ENCODE results near the gene GPI. TPM values are rescaled to one million over a fixed set of nuclear protein-coding genes. Genes with fewer than 3 reads are reported as not detected.

GPI gene
- total RNA-seq, 4 donors from 2014 or later: 99.9 to 336 (median 265) TPM

DNA sequence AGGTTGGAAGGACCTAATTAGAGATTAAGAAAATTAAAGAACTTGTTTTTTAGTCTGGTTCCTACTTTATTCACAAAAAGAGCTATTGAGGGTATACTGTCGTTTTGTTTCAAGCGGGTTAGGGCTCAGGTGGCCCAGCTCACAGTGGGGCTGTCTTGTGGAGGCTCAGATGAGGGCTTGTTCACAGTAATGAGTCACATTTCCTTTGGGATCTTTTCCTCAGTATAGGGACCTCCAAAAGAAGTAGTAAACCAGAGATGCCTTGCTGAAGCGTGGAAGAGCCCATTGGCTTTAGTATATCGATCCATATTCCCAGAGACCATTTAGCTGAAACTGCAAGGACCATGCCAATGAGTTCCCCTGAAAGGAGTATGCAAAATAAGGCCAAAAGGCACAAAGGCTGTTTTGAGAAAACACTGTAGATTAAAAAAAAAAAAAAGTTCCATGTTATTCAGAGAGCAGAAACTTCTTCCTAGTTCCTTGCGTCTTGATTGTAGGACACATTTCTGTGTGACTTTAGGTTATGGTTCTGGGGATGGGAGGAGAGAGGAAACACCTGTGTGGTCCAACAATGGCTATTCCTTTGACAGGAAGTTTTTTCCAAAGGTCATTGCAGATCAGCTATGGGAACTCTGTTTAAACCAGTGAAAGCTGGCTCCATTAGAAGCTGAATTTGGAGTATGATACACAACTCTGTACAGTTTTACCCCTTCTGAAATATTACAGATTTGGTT is 32.8 kb upstream of the GPI start:
- H3K27me3 ChIP-seq: no peaks in the 10 kb centered on the region
- TF ChIP-seq, protein P1, sequence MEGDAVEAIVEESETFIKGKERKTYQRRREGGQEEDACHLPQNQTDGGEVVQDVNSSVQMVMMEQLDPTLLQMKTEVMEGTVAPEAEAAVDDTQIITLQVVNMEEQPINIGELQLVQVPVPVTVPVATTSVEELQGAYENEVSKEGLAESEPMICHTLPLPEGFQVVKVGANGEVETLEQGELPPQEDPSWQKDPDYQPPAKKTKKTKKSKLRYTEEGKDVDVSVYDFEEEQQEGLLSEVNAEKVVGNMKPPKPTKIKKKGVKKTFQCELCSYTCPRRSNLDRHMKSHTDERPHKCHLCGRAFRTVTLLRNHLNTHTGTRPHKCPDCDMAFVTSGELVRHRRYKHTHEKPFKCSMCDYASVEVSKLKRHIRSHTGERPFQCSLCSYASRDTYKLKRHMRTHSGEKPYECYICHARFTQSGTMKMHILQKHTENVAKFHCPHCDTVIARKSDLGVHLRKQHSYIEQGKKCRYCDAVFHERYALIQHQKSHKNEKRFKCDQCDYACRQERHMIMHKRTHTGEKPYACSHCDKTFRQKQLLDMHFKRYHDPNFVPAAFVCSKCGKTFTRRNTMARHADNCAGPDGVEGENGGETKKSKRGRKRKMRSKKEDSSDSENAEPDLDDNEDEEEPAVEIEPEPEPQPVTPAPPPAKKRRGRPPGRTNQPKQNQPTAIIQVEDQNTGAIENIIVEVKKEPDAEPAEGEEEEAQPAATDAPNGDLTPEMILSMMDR (IDR thresholded peaks at IDR 0.05): no peak
- no peak for TF ChIP-seq POLR2A (IDR thresholded peaks at IDR 0.05)
- peaks cover 0 to 90% (median 30%) of the 10 kb centered on the region in 3 donors for H3K36me3 ChIP-seq
- no peak overlapping the region for H3K4me3 ChIP-seq
- WGBS, 2 donors: 75 to 89% methylated on average over 5 of the region's 5 CpGs
- peaks cover 0 to 14% (median 0%) of the 10 kb centered on the region in 3 donors for H3K4me1 ChIP-seq
- no peak for DNase-seq
- peak overlapping the region in 2 of 4 donors; percentile 53 to 54 for H3K27ac ChIP-seq
- H3K9me3 ChIP-seq: no peaks in the 10 kb centered on the region
- intact Hi-C loops (cut with DNase I): no loop called here

- no peak for DNase-seq
- 87 to 88% methylated on average over 3 of the region's 3 CpGs for WGBS, 2 donors
These were observed 29.1 kb upstream of the GPI start for GRCh38 chr19:34335914-34336313.

GRCh38 chr19:34336781-34337271 is 28.2 kb upstream of the GPI start:
- 0 to 5% methylated on average over 1 of the region's 1 CpG for whole genome bisulfite sequencing, 2 donors
- intact Hi-C loops (cut with DNase I): no loop called here
- Histone ChIP-seq H3K4me1 (peaks cover 0 to 15% (median 0%) of the 10 kb centered on the region in 3 donors), H3K27ac (peak overlapping the region in 1 of 4 donors; percentile 30), H3K27me3 (no peaks in the 10 kb centered on the region), H3K36me3 (peaks cover 6 to 90% (median 22%) of the 10 kb centered on the region in 3 donors), H3K4me3 (no peak overlapping the region), H3K9me3 (no peaks in the 10 kb centered on the region)
- TF ChIP-seq POLR2A (IDR thresholded peaks at IDR 0.05): no peak
- TF ChIP-seq, protein P1 (IDR thresholded peaks at IDR 0.05): peak; percentile 45 to 67 (median 64)
- DNase-seq: no peak

More at GRCh38 chr19:34335914-34336313, 29.1 kb upstream of the GPI start:
- Histone ChIP-seq H3K27ac (peak overlapping the region in 1 of 4 donors; percentile 30), H3K9me3 (no peaks in the 10 kb centered on the region), H3K36me3 (peaks cover 4 to 90% (median 21%) of the 10 kb centered on the region in 3 donors), H3K4me3 (no peak overlapping the region), H3K4me1 (peaks cover 0 to 15% (median 0%) of the 10 kb centered on the region in 3 donors), H3K27me3 (no peaks in the 10 kb centered on the region)
- no peak for TF ChIP-seq POLR2A (IDR thresholded peaks at IDR 0.05)
- TF ChIP-seq, protein P1 (IDR thresholded peaks at IDR 0.05): no peak
- intact Hi-C loops (cut with DNase I): no loop called here

GRCh38 chr19:34337739-34338138 is 27.3 kb upstream of the GPI start:
- TF ChIP-seq, protein P1 (IDR thresholded peaks at IDR 0.05): no peak
- no peak for TF ChIP-seq POLR2A (IDR thresholded peaks at IDR 0.05)

More at GRCh38 chr19:34337739-34338138, 27.3 kb upstream of the GPI start:
- 92 to 94% methylated on average over 2 of the region's 2 CpGs for WGBS, 2 donors
- Histone ChIP-seq H3K4me1 (peaks cover 0 to 15% (median 0%) of the 10 kb centered on the region in 3 donors), H3K36me3 (peaks cover 14 to 91% (median 32%) of the 10 kb centered on the region in 3 donors), H3K27ac (no peak overlapping the region), H3K9me3 (no peaks in the 10 kb centered on the region), H3K27me3 (no peaks in the 10 kb centered on the region), H3K4me3 (no peak overlapping the region)
- intact Hi-C loops (cut with DNase I): no loop called here
- no peak for DNase-seq

Data from esophagus squamous epithelium (tissue), 5 donors.